Adrenal gland (tissue), 5 donors: ENCODE measurements around the gene NELFB.

Source experiments
- CTCF ChIP-seq, 6 experiments: fragments of 450-650 bp in 4 of 6; fragments of 200-600 bp in 2 of 6; sonication (generic) in 1 of 6; IDR thresholded peaks; 1 replicate in 5 of 6; 2 replicates in 1 of 6; pipeline versions ENCODE4 v1.5.1 to v1.8.0; 2016 to 2021; ENCODE audit warnings: antibody characterized with exemption in 6 of 6, mild to moderate bottlenecking in 2 of 6, moderate library complexity in 1 of 6
- POLR2A ChIP-seq, 2 donors: fragments of 450-650 bp; IDR thresholded peaks; one replicate each; pipeline ENCODE4 v1.6.1; 2017; ENCODE audit warnings: antibody characterized with exemption in 2 of 2, mild to moderate bottlenecking in 2 of 2, moderate library complexity in 1 of 2
- donor health status: DM: no; HTN: no; CAD: no.

GRCh38 chr9:137280474-137281344 is 25.6 kb downstream of the NELFB start:
- peak in 2 of 6 experiments; percentile 9 to 15 for TF ChIP-seq CTCF (IDR thresholded peaks at IDR 0.05)
- no peak for TF ChIP-seq POLR2A (IDR thresholded peaks at IDR 0.05)
